ENCODE results near the gene GATC. TPM values are rescaled to one million over a fixed set of nuclear protein-coding genes. Genes with fewer than 3 reads are reported as not detected.

Gene GATC
- polyA plus RNA-seq, 1 experiment = 25.9 TPM

- POLR2A ChIA-PET = interaction anchor here (0.5 to 1.9 kb wide), 12 partner anchors 10 to 811 kb away, joined by 3 to 10 read pairs (median 4); partner anchors contain the start of genes COQ5 and POP5
- no peaks in the 10 kb centered on the region for H3K27me3 ChIP-seq (ENCODE audit: control insufficient read depth, insufficient read depth, low read length)
- CTCF ChIA-PET = interaction anchor here (0.7 to 2.0 kb wide), 5 partner anchors 10 to 194 kb away, joined by 3 to 10 read pairs (median 3); partner anchors contain the start of gene SIRT4
- DNase-seq (ENCODE audit: low read depth, low spot score) = peak; percentile 91
- TF ChIP-seq, protein P1, sequence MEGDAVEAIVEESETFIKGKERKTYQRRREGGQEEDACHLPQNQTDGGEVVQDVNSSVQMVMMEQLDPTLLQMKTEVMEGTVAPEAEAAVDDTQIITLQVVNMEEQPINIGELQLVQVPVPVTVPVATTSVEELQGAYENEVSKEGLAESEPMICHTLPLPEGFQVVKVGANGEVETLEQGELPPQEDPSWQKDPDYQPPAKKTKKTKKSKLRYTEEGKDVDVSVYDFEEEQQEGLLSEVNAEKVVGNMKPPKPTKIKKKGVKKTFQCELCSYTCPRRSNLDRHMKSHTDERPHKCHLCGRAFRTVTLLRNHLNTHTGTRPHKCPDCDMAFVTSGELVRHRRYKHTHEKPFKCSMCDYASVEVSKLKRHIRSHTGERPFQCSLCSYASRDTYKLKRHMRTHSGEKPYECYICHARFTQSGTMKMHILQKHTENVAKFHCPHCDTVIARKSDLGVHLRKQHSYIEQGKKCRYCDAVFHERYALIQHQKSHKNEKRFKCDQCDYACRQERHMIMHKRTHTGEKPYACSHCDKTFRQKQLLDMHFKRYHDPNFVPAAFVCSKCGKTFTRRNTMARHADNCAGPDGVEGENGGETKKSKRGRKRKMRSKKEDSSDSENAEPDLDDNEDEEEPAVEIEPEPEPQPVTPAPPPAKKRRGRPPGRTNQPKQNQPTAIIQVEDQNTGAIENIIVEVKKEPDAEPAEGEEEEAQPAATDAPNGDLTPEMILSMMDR (IDR thresholded peaks at IDR 0.05; ENCODE audit: low read depth, low read length) = no peak
- peak within 1 kb of the TSS; percentile 87 for H3K4me3 ChIP-seq (ENCODE audit: low read depth, low read length)
- H3K27ac ChIP-seq (ENCODE audit: low read depth, low read length) = peak within 1 kb of the TSS; percentile 39
- no peaks in the 10 kb centered on the region for H3K9me3 ChIP-seq (ENCODE audit: control insufficient read depth, insufficient read depth, low read length)
Measured at GRCh38 chr12:120495731-120496412, 49.6 kb downstream of the GATC start, which contains the start of gene DYNLL1. TSS of gene DYNLL1 (plus strand) at chr12:120496113. CDS start at chr12:120496422, 309 bp downstream.

DNA sequence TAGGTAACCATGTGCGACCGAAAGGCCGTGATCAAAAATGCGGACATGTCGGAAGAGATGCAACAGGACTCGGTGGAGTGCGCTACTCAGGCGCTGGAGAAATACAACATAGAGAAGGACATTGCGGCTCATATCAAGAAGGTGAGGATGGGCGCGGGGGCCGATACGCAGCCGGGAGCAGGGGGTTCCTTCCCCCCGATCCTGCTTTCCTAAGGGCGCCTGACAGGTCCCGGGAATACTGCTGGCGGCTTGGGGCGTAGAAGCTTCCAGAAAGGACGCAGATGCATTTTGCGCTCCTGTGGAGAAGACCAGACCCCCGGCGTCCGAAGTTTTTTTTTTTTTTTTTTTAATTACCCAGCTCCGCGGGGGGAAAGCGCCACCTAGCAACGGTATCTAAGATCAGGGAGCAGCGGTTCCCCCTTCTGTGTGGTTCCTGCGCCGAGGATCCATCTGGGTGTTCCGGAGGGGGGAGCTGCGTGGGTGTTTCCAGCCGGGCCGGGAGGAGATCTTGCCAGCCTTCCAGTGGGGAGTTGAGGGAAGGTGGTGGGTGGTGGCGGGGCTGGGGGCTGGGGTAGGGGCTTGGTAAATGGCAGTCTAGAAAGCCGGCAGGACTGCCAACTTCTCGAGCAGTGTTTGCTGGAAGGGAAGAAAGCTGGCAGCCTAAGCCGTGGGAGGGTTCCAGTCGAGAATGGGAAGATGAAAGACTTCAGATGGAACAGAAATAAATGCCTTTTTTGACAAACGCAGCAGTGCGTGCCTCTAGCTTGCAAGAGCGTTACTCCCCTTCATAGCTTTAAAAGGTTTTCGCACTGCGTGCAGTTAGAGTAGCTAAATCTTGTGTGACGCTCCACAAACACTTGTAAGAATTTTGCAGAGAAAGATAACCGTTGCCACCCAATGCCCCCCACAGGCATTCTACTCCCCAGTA is 50.4 kb downstream of the GATC start:
- H3K9me3 ChIP-seq (ENCODE audit: control insufficient read depth, insufficient read depth, low read length) = no peaks in the 10 kb centered on the region
- CTCF ChIA-PET = interaction anchor here (0.6 to 2.0 kb wide), 7 partner anchors 11 to 194 kb away, joined by 3 to 10 read pairs (median 4); partner anchors contain the start of genes SIRT4 and SRSF9
- TF ChIP-seq, protein P1 (IDR thresholded peaks at IDR 0.05; ENCODE audit: low read depth, low read length) = no peak
- no peaks in the 10 kb centered on the region for H3K27me3 ChIP-seq (ENCODE audit: control insufficient read depth, insufficient read depth, low read length)
- H3K4me3 ChIP-seq (ENCODE audit: low read depth, low read length) = peak overlapping the region; percentile 87
- POLR2A ChIA-PET = interaction anchor here (0.6 to 1.9 kb wide), 17 partner anchors 11 to 1504 kb away, joined by 3 to 10 read pairs (median 4); partner anchors contain the start of genes COQ5 and POP5
- no peak for DNase-seq (ENCODE audit: low read depth, low spot score)
- peak overlapping the region; percentile 39 for H3K27ac ChIP-seq (ENCODE audit: low read depth, low read length)

- H3K9me3 ChIP-seq (ENCODE audit: control insufficient read depth, insufficient read depth, low read length) = no peaks in the 10 kb centered on the region
- H3K4me3 ChIP-seq (ENCODE audit: low read depth, low read length) = peak overlapping the region; percentile 87
- TF ChIP-seq, protein P1 (IDR thresholded peaks at IDR 0.05; ENCODE audit: low read depth, low read length) = no peak
- CTCF ChIA-PET = interaction anchor here (1.0 to 2.8 kb wide), 4 partner anchors 28 to 40 kb away, joined by 4 to 10 read pairs (median 7); partner anchors contain the start of gene SRSF9
- POLR2A ChIA-PET = interaction anchor here (0.9 to 1.9 kb wide), 2 partner anchors 29 to 31 kb away, joined by 6 to 10 read pairs; partner anchors contain the start of gene COQ5
- no peaks in the 10 kb centered on the region for H3K27me3 ChIP-seq (ENCODE audit: control insufficient read depth, insufficient read depth, low read length)
- DNase-seq (ENCODE audit: low read depth, low spot score) = no peak
- no peak overlapping the region for H3K27ac ChIP-seq (ENCODE audit: low read depth, low read length)
Measured at GRCh38 chr12:120497524-120498150, 51.4 kb downstream of the GATC start.

DNA sequence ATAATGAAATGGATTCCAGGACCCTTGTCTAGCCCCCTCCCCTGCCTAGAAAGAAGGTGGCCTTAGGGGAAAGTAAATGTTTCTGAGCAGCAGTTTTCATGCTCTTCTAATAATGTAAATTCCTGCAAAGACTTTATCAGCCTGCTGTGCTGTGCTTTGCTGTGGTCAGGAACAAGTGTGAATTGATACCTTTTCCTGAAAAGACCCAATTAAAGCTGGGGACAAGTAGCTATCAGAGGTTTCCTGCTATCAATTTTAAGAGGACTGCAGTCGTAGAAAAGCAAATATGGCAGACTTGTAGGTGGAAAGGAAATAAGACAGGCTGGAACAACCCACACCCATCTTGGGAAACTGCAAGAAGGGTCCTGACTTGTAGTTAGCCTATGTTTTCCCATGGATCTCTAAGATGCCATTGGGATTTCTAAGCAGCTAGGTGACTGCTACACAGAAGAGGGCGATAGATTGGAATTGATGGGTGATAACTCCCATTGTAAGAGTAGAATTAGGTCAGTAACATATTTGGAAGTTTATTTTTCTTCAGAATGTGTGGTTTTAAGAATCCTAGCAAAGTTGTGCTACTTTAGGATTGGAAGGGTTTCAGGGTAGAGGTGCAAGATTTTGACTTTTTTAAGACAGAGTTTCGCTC is 52.7 kb downstream of the GATC start:
- ChIA-PET POLR2A (no interaction called here), CTCF (interaction anchor here (0.6 to 3.0 kb wide), 3 partner anchors 29 to 35 kb away, joined by 3 to 9 read pairs (median 7); partner anchors contain the start of gene SRSF9)
- no peak overlapping the region for H3K27ac ChIP-seq (ENCODE audit: low read depth, low read length)
- no peaks in the 10 kb centered on the region for H3K9me3 ChIP-seq (ENCODE audit: control insufficient read depth, insufficient read depth, low read length)
- TF ChIP-seq, protein P1 (IDR thresholded peaks at IDR 0.05; ENCODE audit: low read depth, low read length) = no peak
- no peak for DNase-seq (ENCODE audit: low read depth, low spot score)
- no peaks in the 10 kb centered on the region for H3K27me3 ChIP-seq (ENCODE audit: control insufficient read depth, insufficient read depth, low read length)
- no peak overlapping the region for H3K4me3 ChIP-seq (ENCODE audit: low read depth, low read length)

All from AG04450 (cell line).